ENCODE measurements around the gene HLA-B.

DNA sequence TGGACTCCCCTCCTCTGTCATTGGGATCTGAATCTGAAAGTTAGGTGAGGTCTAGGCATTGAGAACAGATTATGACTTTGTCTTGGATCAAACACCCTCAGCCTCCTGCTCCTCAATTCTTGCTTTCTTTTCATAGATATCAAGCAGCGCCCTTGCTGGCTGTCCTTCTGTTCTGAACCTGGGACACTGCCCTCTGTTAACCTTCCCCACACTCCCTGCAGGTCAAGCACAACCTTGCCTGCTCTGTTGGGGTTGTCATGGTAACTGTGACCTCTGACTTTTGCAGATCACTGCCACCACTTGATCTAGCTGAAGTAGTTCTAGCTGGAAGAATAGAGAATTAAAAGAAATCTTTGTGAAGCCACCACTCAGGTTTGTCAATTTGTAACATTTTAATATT, 30.0 kb upstream of the HLA-B start:
- TF ChIP-seq CTCF (IDR thresholded peaks at IDR 0.05) (no peak), POLR2A (IDR thresholded peaks at IDR 0.05) (no peak)
